ENCODE measurements around the gene MAD1L1.

MAD1L1 gene

GRCh38 chr7:1889556-1890181 lies 343.1 kb downstream of the MAD1L1 start:
- peaks cover 0 to 21% (median 10%) of the 10 kb centered on the region in 4 experiments for H3K4me1 ChIP-seq (ENCODE audit: control extremely low read depth in 1 of 4, control insufficient read depth in 4 of 4, insufficient read depth in 4 of 4, low read length in 3 of 4)
- CTCF ChIA-PET, result no interaction called here
- H3K36me3 ChIP-seq (ENCODE audit: control insufficient read depth in 4 of 4, insufficient read depth in 4 of 4, low read length in 3 of 4), result peaks cover 6 to 46% (median 18%) of the 10 kb centered on the region in 4 experiments
- 57% methylated on average over 12 of the region's 12 CpGs for WGBS (ENCODE audit: insufficient coverage)
- H3K27me3 ChIP-seq (replicated peaks in 2 of 5; ENCODE audit: control insufficient read depth in 4 of 5, insufficient read depth in 5 of 5, low read length in 4 of 5), result no peaks in the 10 kb centered on the region
- H3K9me3 ChIP-seq (ENCODE audit: control extremely low read depth in 1 of 5, control insufficient read depth in 4 of 5, insufficient read depth in 2 of 5, low read depth in 1 of 5, low read length in 4 of 5), result peaks cover 0 to 16% (median 0%) of the 10 kb centered on the region in 5 experiments
- POLR2A ChIA-PET, result no interaction called here
- no peak overlapping the region for H3K27ac ChIP-seq (ENCODE audit: insufficient read depth in 1 of 2, low read depth in 1 of 2, low read length in 2 of 2, poor library complexity in 1 of 2, severe bottlenecking in 2 of 2)
- DNase-seq, result peak; percentile 41 to 90 (median 81)
- H3K4me3 ChIP-seq (ENCODE audit: control insufficient read depth in 1 of 7, extremely low read depth in 1 of 7, insufficient read depth in 4 of 7, low read depth in 2 of 7, low read length in 6 of 7), result no peak overlapping the region

GRCh38 chr7:1889091-1889490 lies 343.7 kb downstream of the MAD1L1 start:
- POLR2A ChIA-PET, result no interaction called here
- Histone ChIP-seq H3K27ac (ENCODE audit: insufficient read depth in 1 of 2, low read depth in 1 of 2, low read length in 2 of 2, poor library complexity in 1 of 2, severe bottlenecking in 2 of 2) (no peak overlapping the region), H3K4me1 (ENCODE audit: control extremely low read depth in 1 of 4, control insufficient read depth in 4 of 4, insufficient read depth in 4 of 4, low read length in 3 of 4) (peaks cover 0 to 27% (median 13%) of the 10 kb centered on the region in 4 experiments), H3K36me3 (ENCODE audit: control insufficient read depth in 4 of 4, insufficient read depth in 4 of 4, low read length in 3 of 4) (peaks cover 6 to 40% (median 18%) of the 10 kb centered on the region in 4 experiments), H3K27me3 (replicated peaks in 2 of 5; ENCODE audit: control insufficient read depth in 4 of 5, insufficient read depth in 5 of 5, low read length in 4 of 5) (no peaks in the 10 kb centered on the region), H3K9me3 (ENCODE audit: control extremely low read depth in 1 of 5, control insufficient read depth in 4 of 5, insufficient read depth in 2 of 5, low read depth in 1 of 5, low read length in 4 of 5) (peaks cover 0 to 16% (median 0%) of the 10 kb centered on the region in 5 experiments), H3K4me3 (ENCODE audit: control insufficient read depth in 1 of 7, extremely low read depth in 1 of 7, insufficient read depth in 4 of 7, low read depth in 2 of 7, low read length in 6 of 7) (no peak overlapping the region)
- no peak for DNase-seq
- WGBS (ENCODE audit: insufficient coverage), result 94% methylated on average over 9 of the region's 11 CpGs
- CTCF ChIA-PET, result no interaction called here

- Histone ChIP-seq H3K27ac (ENCODE audit: insufficient read depth in 1 of 2, low read depth in 1 of 2, low read length in 2 of 2, poor library complexity in 1 of 2, severe bottlenecking in 2 of 2) (no peak overlapping the region), H3K4me3 (ENCODE audit: control insufficient read depth in 1 of 7, extremely low read depth in 1 of 7, insufficient read depth in 4 of 7, low read depth in 2 of 7, low read length in 6 of 7) (no peak overlapping the region), H3K27me3 (replicated peaks in 2 of 5; ENCODE audit: control insufficient read depth in 4 of 5, insufficient read depth in 5 of 5, low read length in 4 of 5) (no peaks in the 10 kb centered on the region), H3K9me3 (ENCODE audit: control extremely low read depth in 1 of 5, control insufficient read depth in 4 of 5, insufficient read depth in 2 of 5, low read depth in 1 of 5, low read length in 4 of 5) (peaks cover 0 to 16% (median 0%) of the 10 kb centered on the region in 5 experiments), H3K36me3 (ENCODE audit: control insufficient read depth in 4 of 4, insufficient read depth in 4 of 4, low read length in 3 of 4) (peaks cover 6 to 33% (median 18%) of the 10 kb centered on the region in 4 experiments), H3K4me1 (ENCODE audit: control extremely low read depth in 1 of 4, control insufficient read depth in 4 of 4, insufficient read depth in 4 of 4, low read length in 3 of 4) (peaks cover 0 to 34% (median 18%) of the 10 kb centered on the region in 4 experiments)
- POLR2A ChIA-PET, result no interaction called here
- WGBS (ENCODE audit: insufficient coverage), result 93% methylated on average over 9 of the region's 12 CpGs
- CTCF ChIA-PET, result no interaction called here
- DNase-seq, result no peak
These were observed 344.3 kb downstream of the MAD1L1 start for GRCh38 chr7:1888425-1888824.

DNA sequence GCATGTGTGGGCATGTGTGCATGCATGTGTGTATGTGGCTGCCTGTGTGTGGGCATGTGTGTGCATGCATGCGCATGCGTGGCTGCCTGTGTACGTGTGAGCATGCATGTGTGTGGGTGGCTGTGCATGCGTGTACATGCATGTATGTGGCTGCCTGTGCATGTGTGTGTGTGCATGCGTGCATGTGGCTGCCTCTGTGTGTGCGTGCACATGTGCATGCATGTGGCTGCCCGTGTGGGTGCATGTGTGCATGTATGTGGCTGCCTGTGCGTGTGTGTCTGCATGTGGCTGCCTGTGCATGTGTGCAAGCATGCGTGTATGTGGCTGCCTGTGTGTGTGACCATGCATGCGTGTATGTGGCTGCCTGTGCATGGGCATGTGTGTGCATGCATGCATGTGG lies 345.5 kb downstream of the MAD1L1 start:
- no peak overlapping the region for H3K4me3 ChIP-seq (ENCODE audit: control insufficient read depth in 1 of 7, extremely low read depth in 1 of 7, insufficient read depth in 4 of 7, low read depth in 2 of 7, low read length in 6 of 7)
- CTCF ChIA-PET, result no interaction called here
- H3K27ac ChIP-seq (ENCODE audit: insufficient read depth in 1 of 2, low read depth in 1 of 2, low read length in 2 of 2, poor library complexity in 1 of 2, severe bottlenecking in 2 of 2), result no peak overlapping the region
- 92% methylated on average over 6 of the region's 10 CpGs for WGBS (ENCODE audit: insufficient coverage)
- peaks cover 0 to 16% (median 0%) of the 10 kb centered on the region in 5 experiments for H3K9me3 ChIP-seq (ENCODE audit: control extremely low read depth in 1 of 5, control insufficient read depth in 4 of 5, insufficient read depth in 2 of 5, low read depth in 1 of 5, low read length in 4 of 5)
- peaks cover 6 to 33% (median 17%) of the 10 kb centered on the region in 4 experiments for H3K36me3 ChIP-seq (ENCODE audit: control insufficient read depth in 4 of 4, insufficient read depth in 4 of 4, low read length in 3 of 4)
- H3K27me3 ChIP-seq (replicated peaks in 2 of 5; ENCODE audit: control insufficient read depth in 4 of 5, insufficient read depth in 5 of 5, low read length in 4 of 5), result no peaks in the 10 kb centered on the region
- peak in 1 of 3 donors; percentile 23 for DNase-seq
- peaks cover 0 to 45% (median 29%) of the 10 kb centered on the region in 4 experiments for H3K4me1 ChIP-seq (ENCODE audit: control extremely low read depth in 1 of 4, control insufficient read depth in 4 of 4, insufficient read depth in 4 of 4, low read length in 3 of 4)
- POLR2A ChIA-PET, result no interaction called here

DNA sequence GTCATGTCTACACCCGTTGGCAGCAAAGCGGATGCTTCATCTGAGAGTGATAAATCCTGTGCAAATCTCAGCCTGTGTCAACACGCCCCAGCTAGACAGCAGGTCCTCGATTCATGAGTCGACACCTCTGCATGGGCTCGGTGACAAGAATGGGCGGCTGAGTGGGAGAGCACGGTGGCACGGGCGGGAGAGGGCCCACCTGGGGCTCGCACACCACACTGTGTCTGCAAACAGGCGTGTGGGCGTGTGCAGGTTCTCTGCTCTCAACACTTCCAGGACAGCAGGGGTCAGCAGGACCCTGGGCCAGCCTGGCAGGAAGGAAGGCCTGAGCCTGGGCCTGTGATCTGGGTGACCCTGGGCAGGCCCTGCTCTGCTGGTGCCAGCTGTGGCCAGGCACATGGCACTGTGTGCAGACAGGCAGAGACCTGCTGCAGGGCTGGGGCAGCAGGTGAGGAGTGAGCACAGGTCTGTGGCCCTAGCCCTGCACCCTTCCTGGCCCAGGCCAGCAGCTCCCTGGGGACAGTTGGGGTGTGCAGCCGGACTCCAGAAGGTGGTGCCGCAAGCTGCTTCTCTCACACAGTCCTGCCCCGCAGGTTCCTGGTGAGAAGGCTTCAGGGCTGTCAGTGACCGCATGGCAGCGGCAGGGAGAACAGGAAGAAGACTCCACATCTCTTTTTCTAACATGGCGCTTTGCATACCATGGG lies 346.2 kb downstream of the MAD1L1 start:
- 94% methylated on average over 19 of the region's 19 CpGs for WGBS (ENCODE audit: insufficient coverage)
- Histone ChIP-seq H3K9me3 (ENCODE audit: control extremely low read depth in 1 of 5, control insufficient read depth in 4 of 5, insufficient read depth in 2 of 5, low read depth in 1 of 5, low read length in 4 of 5) (peaks cover 0 to 16% (median 0%) of the 10 kb centered on the region in 5 experiments), H3K4me3 (ENCODE audit: control insufficient read depth in 1 of 7, extremely low read depth in 1 of 7, insufficient read depth in 4 of 7, low read depth in 2 of 7, low read length in 6 of 7) (no peak overlapping the region), H3K27me3 (replicated peaks in 2 of 5; ENCODE audit: control insufficient read depth in 4 of 5, insufficient read depth in 5 of 5, low read length in 4 of 5) (no peaks in the 10 kb centered on the region), H3K4me1 (ENCODE audit: control extremely low read depth in 1 of 4, control insufficient read depth in 4 of 4, insufficient read depth in 4 of 4, low read length in 3 of 4) (peaks cover 0 to 52% (median 33%) of the 10 kb centered on the region in 4 experiments), H3K27ac (ENCODE audit: insufficient read depth in 1 of 2, low read depth in 1 of 2, low read length in 2 of 2, poor library complexity in 1 of 2, severe bottlenecking in 2 of 2) (no peak overlapping the region), H3K36me3 (ENCODE audit: control insufficient read depth in 4 of 4, insufficient read depth in 4 of 4, low read length in 3 of 4) (peaks cover 6 to 33% (median 17%) of the 10 kb centered on the region in 4 experiments)
- ChIA-PET POLR2A (no interaction called here), CTCF (interaction anchor here (1.2 kb wide), 1 partner anchor 12 kb away, joined by 3 read pairs; no protein-coding TSS in a partner anchor)
- DNase-seq, result peak in 1 of 3 donors; percentile 25

DNA sequence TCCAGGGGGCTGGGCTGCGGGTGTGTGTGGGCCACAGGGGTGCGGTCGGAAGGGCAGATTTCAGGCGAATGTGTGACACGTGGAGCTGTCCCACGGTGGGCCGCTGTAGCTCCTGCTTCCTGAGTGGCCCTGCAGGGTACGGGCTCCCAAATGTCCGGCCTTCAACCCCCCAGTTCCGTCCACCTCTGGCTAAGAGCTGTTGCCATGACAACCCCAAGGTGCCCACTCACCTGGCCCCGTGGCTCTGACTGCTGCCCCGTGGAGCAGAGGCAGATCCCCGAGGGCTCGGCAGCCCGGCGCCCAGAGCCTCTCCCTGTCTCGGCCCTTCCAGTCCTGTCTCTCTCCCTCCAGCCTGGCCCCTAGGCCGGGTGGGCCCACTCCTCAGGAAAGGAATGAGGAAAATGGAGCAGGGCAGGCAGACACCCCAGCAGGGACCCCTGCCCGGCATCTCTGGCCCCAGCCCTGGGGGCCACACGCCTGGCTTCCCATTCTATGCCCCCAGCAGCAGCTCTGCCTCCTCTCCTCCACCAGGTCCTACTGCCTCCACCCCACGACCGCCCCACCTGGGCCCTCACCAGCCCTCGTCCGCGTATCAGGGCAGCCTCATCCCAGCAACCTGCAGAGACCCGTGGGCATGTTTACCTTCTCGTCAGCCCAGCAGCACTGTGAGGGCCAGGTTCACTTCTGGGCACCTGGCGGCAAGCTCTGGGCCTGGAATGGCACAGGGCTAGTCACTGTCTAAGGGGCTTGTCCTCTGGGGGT lies 347.1 kb downstream of the MAD1L1 start:
- H3K4me3 ChIP-seq (ENCODE audit: control insufficient read depth in 1 of 7, extremely low read depth in 1 of 7, insufficient read depth in 4 of 7, low read depth in 2 of 7, low read length in 6 of 7), result no peak overlapping the region
- WGBS (ENCODE audit: insufficient coverage), result 97% methylated on average over 19 of the region's 28 CpGs
- peaks cover 0 to 16% (median 0%) of the 10 kb centered on the region in 5 experiments for H3K9me3 ChIP-seq (ENCODE audit: control extremely low read depth in 1 of 5, control insufficient read depth in 4 of 5, insufficient read depth in 2 of 5, low read depth in 1 of 5, low read length in 4 of 5)
- DNase-seq, result no peak
- no peaks in the 10 kb centered on the region for H3K27me3 ChIP-seq (replicated peaks in 2 of 5; ENCODE audit: control insufficient read depth in 4 of 5, insufficient read depth in 5 of 5, low read length in 4 of 5)
- no peak overlapping the region for H3K27ac ChIP-seq (ENCODE audit: insufficient read depth in 1 of 2, low read depth in 1 of 2, low read length in 2 of 2, poor library complexity in 1 of 2, severe bottlenecking in 2 of 2)
- peaks cover 6 to 36% (median 17%) of the 10 kb centered on the region in 4 experiments for H3K36me3 ChIP-seq (ENCODE audit: control insufficient read depth in 4 of 4, insufficient read depth in 4 of 4, low read length in 3 of 4)
- CTCF ChIA-PET, result interaction anchor here (0.5 to 1.4 kb wide), 3 partner anchors 11 to 1066 kb away, joined by 3 read pairs; no protein-coding TSS in a partner anchor
- peaks cover 0 to 53% (median 34%) of the 10 kb centered on the region in 4 experiments for H3K4me1 ChIP-seq (ENCODE audit: control extremely low read depth in 1 of 4, control insufficient read depth in 4 of 4, insufficient read depth in 4 of 4, low read length in 3 of 4)
- POLR2A ChIA-PET, result no interaction called here

Data from common myeloid progenitor, CD34-positive (primary cell).